HCT116 (cell line): ENCODE measurements around the gene DVL1. TPM values are rescaled to one million over a fixed set of nuclear protein-coding genes. Genes with fewer than 3 reads are reported as not detected.
A peak's percentile ranks its signal among the peaks of the same experiment; 100 is the strongest.
"Not testable (repeated sequence)": the region's sequence is repeated elsewhere in the genome, so short reads cannot be mapped to it uniquely, and the experiment has no call there.

Experiments
- ATAC-seq: fragments of 200-7000 bp; cut with Tn5 transposase; 2 replicates; pipeline ENCODE4 v1.9.1; 2020; ENCODE audit warnings: mild to moderate bottlenecking, moderate library complexity
- BruUV-seq: library from RNA; stranded (reverse); fragments of 400-500 nt; replicated peaks from 2 replicates; lab custom pipeline; 2021; lab: Mats Ljungman, UMichigan
- CTCF ChIA-PET: fragments of 300-600 bp; sonication (Branson Sonifier 250); formaldehyde crosslinking; loops from one replicate; lab custom pipeline; 2021; ENCODE audit warnings: antibody characterized with exemption; lab: Charles Lee
- POLR2A ChIA-PET: fragments of 300-600, 350-600 bp; sonication (Branson Sonifier 250); formaldehyde crosslinking; loops from one replicate; lab custom pipeline; 2021; ENCODE audit warnings: antibody characterized with exemption; lab: Charles Lee
- RAD21 ChIA-PET, 2 experiments: fragments of 300-600 bp; sonication (Branson Sonifier 250); formaldehyde crosslinking; loops; one replicate each; lab custom pipeline; 2023; ENCODE audit warnings: low total read pairs in 2 of 2; ENCODE audit not compliant: uncharacterized antibody in 2 of 2, unreplicated experiment in 2 of 2, low non-redundant PET in 1 of 2; lab: Charles Lee
- DNase-seq: peaks from one replicate; pipeline ENCODE4 v3.0.0-alpha.2; 2010; ENCODE audit warnings: low read depth, low spot score
- H2AFZ ChIP-seq: fragments of 200-600 bp; shearing (Covaris generic), sonication (generic); 2 replicates; pipeline ENCODE4 v1.6.1; 2017; ENCODE audit warnings: low read depth, mixed run types, mixed read lengths, antibody characterized with exemption, low read length; ENCODE audit not compliant: poor library complexity, severe bottlenecking
- H3K27ac ChIP-seq: 2 replicates; pipeline ENCODE4 v1.5.1; 2012; ENCODE audit warnings: low read depth, low read length
- H3K27me3 ChIP-seq: fragments of 200-600 bp; sonication (generic); 2 replicates; pipeline ENCODE4 v1.6.1; 2016; ENCODE audit warnings: mixed run types, low read length, mixed read lengths; ENCODE audit not compliant: insufficient read depth
- H3K36me3 ChIP-seq, 2 experiments: fragments of 200-500 bp in 1 of 2; fragments of 200-600 bp in 1 of 2; sonication (Bioruptor generic) in 1 of 2; sonication (generic) in 1 of 2; 2 replicates each; pipeline versions ENCODE4 v1.5.1 to v1.6.1; 2014 to 2016; ENCODE audit warnings: low read length in 2 of 2, inconsistent platforms in 1 of 2, mixed read lengths in 1 of 2, mixed run types in 1 of 2; ENCODE audit not compliant: insufficient read depth in 2 of 2, control insufficient read depth in 1 of 2
- H3K4me1 ChIP-seq, 2 experiments: fragments of 200-600 bp in 1 of 2; sonication (generic) in 1 of 2; 2 replicates each; pipeline versions ENCODE4 v1.5.1 to v1.6.1; 2012 to 2017; ENCODE audit warnings: low read length in 2 of 2, inconsistent platforms in 1 of 2, mild to moderate bottlenecking in 1 of 2, mixed read lengths in 1 of 2, mixed run types in 1 of 2, moderate library complexity in 1 of 2; ENCODE audit not compliant: insufficient read depth in 2 of 2, control insufficient read depth in 1 of 2
- H3K4me2 ChIP-seq: fragments of 200-600 bp; sonication (generic); 2 replicates; pipeline ENCODE4 v1.6.1; 2017; ENCODE audit warnings: mixed run types, low read length, mixed read lengths
- H3K4me3 ChIP-seq, 2 experiments: fragments of 200-600 bp in 1 of 2; sonication (generic) in 1 of 2; replicated peaks in 1 of 2; 2 replicates each; pipeline ENCODE4 v1.5.1; 2011 to 2016; ENCODE audit warnings: low read length in 2 of 2, control low read depth in 1 of 2, low read depth in 1 of 2, mild to moderate bottlenecking in 1 of 2, mixed read lengths in 1 of 2, mixed run types in 1 of 2
- H3K79me2 ChIP-seq: fragments of 200-600 bp; sonication (generic); 2 replicates; pipeline ENCODE4 v1.6.1; 2017; ENCODE audit warnings: mild to moderate bottlenecking, mixed run types, low read length, moderate library complexity, mixed read lengths; ENCODE audit not compliant: insufficient read depth
- H3K9ac ChIP-seq: fragments of 200-600 bp; sonication (generic); 2 replicates; pipeline ENCODE4 v1.6.1; 2016; ENCODE audit warnings: low read length, mixed read lengths
- H3K9me2 ChIP-seq: fragments of 200-600 bp; sonication (generic), shearing (Covaris generic); 2 replicates; pipeline ENCODE4 v1.6.1; 2017; ENCODE audit warnings: mixed run types, mild to moderate bottlenecking, moderate library complexity; ENCODE audit not compliant: insufficient read depth
- H3K9me3 ChIP-seq, 2 experiments: fragments of 200-500 bp in 1 of 2; fragments of 200-600 bp in 1 of 2; sonication (Bioruptor generic) in 1 of 2; sonication (generic) in 1 of 2; 2 replicates each; pipeline ENCODE4 v1.6.1; 2014 to 2017; ENCODE audit warnings: low read length in 2 of 2, mixed read lengths in 2 of 2, inconsistent platforms in 1 of 2, low read depth in 1 of 2, mild to moderate bottlenecking in 1 of 2, mixed run types in 1 of 2, moderate library complexity in 1 of 2; ENCODE audit not compliant: control insufficient read depth in 1 of 2, insufficient read depth in 1 of 2
- H4K20me1 ChIP-seq: fragments of 200-600 bp; sonication (generic), shearing (Covaris generic); 2 replicates; pipeline ENCODE4 v1.6.1; 2017; ENCODE audit warnings: mixed run types, mild to moderate bottlenecking, moderate library complexity; ENCODE audit not compliant: insufficient read depth
- EZH2 ChIP-seq: fragments of 200-600 bp; sonication (generic); IDR thresholded peaks from 2 replicates; pipeline ENCODE4 v1.6.1; 2017; ENCODE audit warnings: antibody characterized with exemption, mixed run types
- JUND ChIP-seq: IDR thresholded peaks from 2 replicates; pipeline ENCODE4 v1.6.1; 2012
- POLR2AphosphoS5 ChIP-seq: IDR thresholded peaks from 2 replicates; pipeline ENCODE4 v1.6.1; 2011; ENCODE audit warnings: mild to moderate bottlenecking, low read depth, low read length, moderate library complexity
- SP1 ChIP-seq: IDR thresholded peaks from 2 replicates; pipeline ENCODE4 v1.6.1; 2012; ENCODE audit warnings: low read depth
- ZFX ChIP-seq: fragments of 450-650 bp; IDR thresholded peaks from 2 replicates; pipeline ENCODE4 v1.6.1; 2017
- intact Hi-C: fragments of 100-400 bp; cut with micrococcal nuclease; formaldehyde crosslinking; loops from 2 replicates; pipeline ENCODE4 v1.10.0; 2022
- total RNA-seq: library from RNA; stranded (reverse); gene quantifications from one replicate; pipeline ENCODE4 v1.2.1, GENCODE V29; 2021; ENCODE audit not compliant: unreplicated experiment
- TF ChIP-seq, protein P1 (sequence below): IDR thresholded peaks from 2 replicates; pipeline ENCODE4 v1.6.1; 2012
- TF ChIP-seq, protein P2 (sequence below): IDR thresholded peaks from 2 replicates; pipeline ENCODE4 v1.6.1; 2012; ENCODE audit warnings: low read depth

DVL1 gene
- total RNA-seq, 1 experiment from 2014 or later: 160 TPM

DNA sequence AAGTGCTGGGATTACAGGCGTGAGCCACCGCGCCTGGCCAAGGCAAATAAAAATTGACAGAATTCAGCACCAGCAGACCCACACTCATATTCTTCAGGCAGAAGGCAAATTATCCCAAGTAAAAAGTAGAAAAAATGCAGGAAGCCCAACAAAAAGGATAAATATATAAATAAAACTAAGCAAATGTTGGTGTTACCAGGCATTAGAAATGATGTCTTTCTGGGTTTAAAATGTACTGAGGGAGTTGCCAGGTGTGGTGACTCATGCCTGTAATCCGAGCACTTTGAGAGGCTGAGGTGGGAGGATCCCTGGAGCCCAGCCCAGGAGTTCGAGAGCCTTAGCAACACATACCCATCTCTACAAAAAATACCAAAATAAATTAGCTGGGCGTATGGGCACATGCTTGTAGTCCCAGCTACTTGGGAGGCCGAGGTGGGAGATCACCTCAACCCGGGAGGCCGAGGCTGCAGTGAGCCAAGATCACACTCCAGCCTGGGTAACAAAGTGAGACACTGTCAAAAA is 31.0 kb downstream of the DVL1 start:
- peak; percentile 84 for ATAC-seq
- Histone ChIP-seq H3K27ac (peak overlapping the region; percentile 52), H3K9me2 (no peaks in the 10 kb centered on the region), H3K9ac (peak overlapping the region; percentile 15)
- peak; percentile 35 for TF ChIP-seq POLR2AphosphoS5
- no peak for TF ChIP-seq ZFX
- TF ChIP-seq, all 23 proteins: peak for 1
- Histone ChIP-seq H3K79me2 (peaks cover 93% of the 10 kb centered on the region), H3K4me3 (no peak overlapping the region), H3K36me3 (peaks cover 17 to 31% of the 10 kb centered on the region in 2 experiments; a peak in 3 of 4 replicates), H2AFZ (no peak overlapping the region), H3K4me1 (peaks cover 23 to 49% of the 10 kb centered on the region in 2 experiments), H3K9me3 (no peaks in the 10 kb centered on the region), H4K20me1 (peaks cover 10% of the 10 kb centered on the region; the same call in 1 of the 2 replicates), H3K27me3 (no peaks in the 10 kb centered on the region), H3K4me2 (peak overlapping the region; percentile 60)
- no TSS peak for BruUV-seq
- ChIA-PET POLR2A (interaction anchor here (1.3 kb wide), 2 partner anchors 8 to 20 kb away, joined by 3 to 4 read pairs; no protein-coding TSS in a partner anchor), CTCF (no interaction called here), RAD21 (no interaction called here)
- intact Hi-C loops: no loop called here
- peak; percentile 65 for DNase-seq

DNA sequence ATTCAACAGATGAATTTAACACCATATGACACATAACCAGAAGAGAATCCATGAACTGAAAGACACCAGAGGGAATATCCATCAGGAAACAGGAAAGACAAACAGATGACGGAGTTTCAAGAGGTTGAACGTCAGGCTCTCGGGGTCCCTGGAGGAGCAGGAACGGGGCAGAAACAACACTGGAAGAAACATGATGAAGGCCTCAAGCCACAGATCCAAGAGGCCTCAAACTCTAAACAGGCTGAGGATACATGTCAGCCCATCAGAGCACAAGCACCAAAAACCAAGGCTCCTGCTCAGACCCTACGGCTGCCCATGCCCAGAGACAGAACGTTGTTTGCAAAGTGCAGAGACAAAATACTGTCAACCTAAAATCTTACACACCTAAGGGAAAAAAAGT is 31.8 kb downstream of the DVL1 start:
- no peak for ATAC-seq
- Histone ChIP-seq H3K9me2 (no peaks in the 10 kb centered on the region), H3K4me1 (peaks cover 18 to 43% of the 10 kb centered on the region in 2 experiments), H3K27ac (peak overlapping the region; percentile 52), H3K9me3 (no peaks in the 10 kb centered on the region), H4K20me1 (peaks cover 10% of the 10 kb centered on the region; the same call in 1 of the 2 replicates), H3K9ac (no peak overlapping the region), H3K36me3 (peaks cover 17 to 38% of the 10 kb centered on the region in 2 experiments; a peak in 3 of 4 replicates), H3K4me3 (no peak overlapping the region), H3K4me2 (no peak overlapping the region), H3K27me3 (no peaks in the 10 kb centered on the region), H2AFZ (no peak overlapping the region), H3K79me2 (peaks cover 94% of the 10 kb centered on the region)
- POLR2A ChIA-PET: interaction anchor here (1.3 kb wide), 1 partner anchor 21 kb away, joined by 3 read pairs; no protein-coding TSS in a partner anchor
- no peak for DNase-seq
- TSS peak; percentile 40 for BruUV-seq
- RAD21 ChIA-PET: no interaction called here
- CTCF ChIA-PET: no interaction called here
- TF ChIP-seq, protein P1, sequence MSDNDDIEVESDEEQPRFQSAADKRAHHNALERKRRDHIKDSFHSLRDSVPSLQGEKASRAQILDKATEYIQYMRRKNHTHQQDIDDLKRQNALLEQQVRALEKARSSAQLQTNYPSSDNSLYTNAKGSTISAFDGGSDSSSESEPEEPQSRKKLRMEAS: no peak
- TF ChIP-seq, protein P2, sequence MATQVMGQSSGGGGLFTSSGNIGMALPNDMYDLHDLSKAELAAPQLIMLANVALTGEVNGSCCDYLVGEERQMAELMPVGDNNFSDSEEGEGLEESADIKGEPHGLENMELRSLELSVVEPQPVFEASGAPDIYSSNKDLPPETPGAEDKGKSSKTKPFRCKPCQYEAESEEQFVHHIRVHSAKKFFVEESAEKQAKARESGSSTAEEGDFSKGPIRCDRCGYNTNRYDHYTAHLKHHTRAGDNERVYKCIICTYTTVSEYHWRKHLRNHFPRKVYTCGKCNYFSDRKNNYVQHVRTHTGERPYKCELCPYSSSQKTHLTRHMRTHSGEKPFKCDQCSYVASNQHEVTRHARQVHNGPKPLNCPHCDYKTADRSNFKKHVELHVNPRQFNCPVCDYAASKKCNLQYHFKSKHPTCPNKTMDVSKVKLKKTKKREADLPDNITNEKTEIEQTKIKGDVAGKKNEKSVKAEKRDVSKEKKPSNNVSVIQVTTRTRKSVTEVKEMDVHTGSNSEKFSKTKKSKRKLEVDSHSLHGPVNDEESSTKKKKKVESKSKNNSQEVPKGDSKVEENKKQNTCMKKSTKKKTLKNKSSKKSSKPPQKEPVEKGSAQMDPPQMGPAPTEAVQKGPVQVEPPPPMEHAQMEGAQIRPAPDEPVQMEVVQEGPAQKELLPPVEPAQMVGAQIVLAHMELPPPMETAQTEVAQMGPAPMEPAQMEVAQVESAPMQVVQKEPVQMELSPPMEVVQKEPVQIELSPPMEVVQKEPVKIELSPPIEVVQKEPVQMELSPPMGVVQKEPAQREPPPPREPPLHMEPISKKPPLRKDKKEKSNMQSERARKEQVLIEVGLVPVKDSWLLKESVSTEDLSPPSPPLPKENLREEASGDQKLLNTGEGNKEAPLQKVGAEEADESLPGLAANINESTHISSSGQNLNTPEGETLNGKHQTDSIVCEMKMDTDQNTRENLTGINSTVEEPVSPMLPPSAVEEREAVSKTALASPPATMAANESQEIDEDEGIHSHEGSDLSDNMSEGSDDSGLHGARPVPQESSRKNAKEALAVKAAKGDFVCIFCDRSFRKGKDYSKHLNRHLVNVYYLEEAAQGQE: no peak
- TF ChIP-seq JUND (no peak), SP1 (no peak), EZH2 (no peak)
- intact Hi-C loops: no loop called here

DNA sequence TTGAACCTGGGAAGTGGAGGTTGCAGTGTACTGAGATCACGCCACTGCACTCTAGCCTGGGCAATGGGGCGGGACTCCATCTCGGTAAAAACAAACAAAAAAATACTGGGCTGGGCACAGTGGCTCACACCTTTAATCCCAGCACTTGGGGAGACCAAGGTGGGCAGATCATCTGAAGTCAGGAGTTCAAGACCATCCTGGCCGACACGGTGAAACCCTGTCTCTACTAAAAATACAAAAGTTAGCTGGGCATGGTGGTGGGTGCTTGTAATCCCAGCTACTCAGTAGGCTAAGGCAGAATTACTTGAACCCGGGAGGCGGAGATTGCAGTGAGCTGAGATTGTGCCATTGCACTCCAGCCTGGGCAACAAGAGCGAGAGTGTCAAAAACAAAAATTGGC is 33.0 kb downstream of the DVL1 start:
- H3K4me3 ChIP-seq, H3K4me2 ChIP-seq, H4K20me1 ChIP-seq, intact Hi-C loops, CTCF ChIA-PET, RAD21 ChIA-PET, H3K9ac ChIP-seq, H3K27me3 ChIP-seq, H2AFZ ChIP-seq, H3K9me3 ChIP-seq, ATAC-seq, H3K9me2 ChIP-seq, DNase-seq, BruUV-seq: not testable (repeated sequence)
- H3K4me1 ChIP-seq: peaks cover 18 to 43% of the 10 kb centered on the region in 2 experiments
- H3K79me2 ChIP-seq: peaks cover 90% of the 10 kb centered on the region
- H3K27ac ChIP-seq: 0 out of 2 replicates have a peak overlapping the region, but pooled peaks have one; percentile 26
- peaks cover 22 to 44% of the 10 kb centered on the region in 2 experiments; a peak in 3 of 4 replicates for H3K36me3 ChIP-seq
- POLR2A ChIA-PET: interaction anchor here (1.1 kb wide), 1 partner anchor 43 kb away, joined by 5 read pairs; the partner anchor contains the start of gene UBE2J2
